Neural cell (in vitro differentiated cells): ENCODE results near the gene COP1.

ENCODE experiments used
- EP300 ChIP-seq: fragments of 450-650 bp; conservative IDR thresholded peaks from 2 replicates; pipeline ENCODE4 v1.6.1; 2014; ENCODE audit warnings: antibody characterized with exemption, mild to moderate bottlenecking, moderate library complexity; ENCODE audit not compliant: poor library complexity, severe bottlenecking
- RAD21 ChIP-seq: fragments of 450-650 bp; conservative IDR thresholded peaks from 2 replicates; pipeline ENCODE4 v1.6.1; 2014; ENCODE audit warnings: antibody characterized with exemption, mild to moderate bottlenecking, moderate library complexity
- SMC3 ChIP-seq: fragments of 450-650 bp; conservative IDR thresholded peaks from 2 replicates; pipeline ENCODE4 v1.6.1; 2014; ENCODE audit warnings: antibody characterized with exemption, mild to moderate bottlenecking, moderate library complexity; ENCODE audit not compliant: poor library complexity

DNA sequence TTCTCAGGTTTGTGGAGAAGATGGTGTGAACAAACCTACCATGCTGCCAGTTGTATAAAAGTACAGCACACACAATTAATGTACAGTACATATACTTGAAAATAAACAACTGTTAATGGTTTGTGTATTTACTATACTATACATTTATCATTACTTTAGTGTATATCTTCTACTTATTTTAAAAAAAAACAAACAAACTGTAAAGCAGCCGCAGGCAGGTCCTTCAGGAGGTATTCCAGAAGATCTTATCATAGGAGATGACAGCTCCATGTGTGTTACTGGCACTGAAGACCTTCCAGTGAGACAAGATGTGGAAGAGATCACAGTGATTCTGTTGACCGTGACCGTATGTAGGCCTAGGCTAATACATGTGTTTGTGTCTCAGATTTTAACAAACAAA, 155.7 kb downstream of the COP1 start:
- no peak for TF ChIP-seq EP300
- TF ChIP-seq RAD21: no peak
- no peak for TF ChIP-seq SMC3
